ENCODE measurements around the gene GPS1.

Gene GPS1

GRCh38 chr17:82105417-82105881, 53.8 kb downstream of the GPS1 start:
- no peak for DNase-seq

GRCh38 chr17:82105882-82106687, 54.4 kb downstream of the GPS1 start:
- peak; percentile 62 to 66 for DNase-seq

- no peak for DNase-seq
These were observed 55.1 kb downstream of the GPS1 start for GRCh38 chr17:82106688-82107305.

Data from inflammatory macrophage (primary cell).